HCT116 (cell line): ENCODE data around the gene TBC1D17. TPM values are rescaled to one million over a fixed set of nuclear protein-coding genes. Genes with fewer than 3 reads are reported as not detected.

Experiments used
- ATAC-seq: fragments of 200-7000 bp; cut with Tn5 transposase; 2 replicates; pipeline ENCODE4 v1.9.1; 2020; ENCODE audit warnings: mild to moderate bottlenecking, moderate library complexity
- BruUV-seq: library from RNA; stranded (reverse); fragments of 400-500 nt; replicated peaks from 2 replicates; lab custom pipeline; 2021; lab: Mats Ljungman, UMichigan
- CTCF ChIA-PET: fragments of 300-600 bp; sonication (Branson Sonifier 250); formaldehyde crosslinking; loops from one replicate; lab custom pipeline; 2021; ENCODE audit warnings: antibody characterized with exemption; lab: Charles Lee
- POLR2A ChIA-PET: fragments of 300-600, 350-600 bp; sonication (Branson Sonifier 250); formaldehyde crosslinking; loops from one replicate; lab custom pipeline; 2021; ENCODE audit warnings: antibody characterized with exemption; lab: Charles Lee
- RAD21 ChIA-PET, 2 experiments: fragments of 300-600 bp; sonication (Branson Sonifier 250); formaldehyde crosslinking; loops; one replicate each; lab custom pipeline; 2023; ENCODE audit warnings: low total read pairs in 2 of 2; ENCODE audit not compliant: uncharacterized antibody in 2 of 2, unreplicated experiment in 2 of 2, low non-redundant PET in 1 of 2; lab: Charles Lee
- DNase-seq: peaks from one replicate; pipeline ENCODE4 v3.0.0-alpha.2; 2010; ENCODE audit warnings: low read depth, low spot score
- H2AFZ ChIP-seq: fragments of 200-600 bp; shearing (Covaris generic), sonication (generic); 2 replicates; pipeline ENCODE4 v1.6.1; 2017; ENCODE audit warnings: low read depth, mixed run types, mixed read lengths, antibody characterized with exemption, low read length; ENCODE audit not compliant: poor library complexity, severe bottlenecking
- H3K27ac ChIP-seq: 2 replicates; pipeline ENCODE4 v1.5.1; 2012; ENCODE audit warnings: low read depth, low read length
- H3K27me3 ChIP-seq: fragments of 200-600 bp; sonication (generic); 2 replicates; pipeline ENCODE4 v1.6.1; 2016; ENCODE audit warnings: mixed run types, low read length, mixed read lengths; ENCODE audit not compliant: insufficient read depth
- H3K36me3 ChIP-seq, 2 experiments: fragments of 200-500 bp in 1 of 2; fragments of 200-600 bp in 1 of 2; sonication (Bioruptor generic) in 1 of 2; sonication (generic) in 1 of 2; 2 replicates each; pipeline versions ENCODE4 v1.5.1 to v1.6.1; 2014 to 2016; ENCODE audit warnings: low read length in 2 of 2, inconsistent platforms in 1 of 2, mixed read lengths in 1 of 2, mixed run types in 1 of 2; ENCODE audit not compliant: insufficient read depth in 2 of 2, control insufficient read depth in 1 of 2
- H3K4me1 ChIP-seq, 2 experiments: fragments of 200-600 bp in 1 of 2; sonication (generic) in 1 of 2; 2 replicates each; pipeline versions ENCODE4 v1.5.1 to v1.6.1; 2012 to 2017; ENCODE audit warnings: low read length in 2 of 2, inconsistent platforms in 1 of 2, mild to moderate bottlenecking in 1 of 2, mixed read lengths in 1 of 2, mixed run types in 1 of 2, moderate library complexity in 1 of 2; ENCODE audit not compliant: insufficient read depth in 2 of 2, control insufficient read depth in 1 of 2
- H3K4me2 ChIP-seq: fragments of 200-600 bp; sonication (generic); 2 replicates; pipeline ENCODE4 v1.6.1; 2017; ENCODE audit warnings: mixed run types, low read length, mixed read lengths
- H3K4me3 ChIP-seq, 2 experiments: fragments of 200-600 bp in 1 of 2; sonication (generic) in 1 of 2; replicated peaks in 1 of 2; 2 replicates each; pipeline ENCODE4 v1.5.1; 2011 to 2016; ENCODE audit warnings: low read length in 2 of 2, control low read depth in 1 of 2, low read depth in 1 of 2, mild to moderate bottlenecking in 1 of 2, mixed read lengths in 1 of 2, mixed run types in 1 of 2
- H3K79me2 ChIP-seq: fragments of 200-600 bp; sonication (generic); 2 replicates; pipeline ENCODE4 v1.6.1; 2017; ENCODE audit warnings: mild to moderate bottlenecking, mixed run types, low read length, moderate library complexity, mixed read lengths; ENCODE audit not compliant: insufficient read depth
- H3K9ac ChIP-seq: fragments of 200-600 bp; sonication (generic); 2 replicates; pipeline ENCODE4 v1.6.1; 2016; ENCODE audit warnings: low read length, mixed read lengths
- H3K9me2 ChIP-seq: fragments of 200-600 bp; sonication (generic), shearing (Covaris generic); 2 replicates; pipeline ENCODE4 v1.6.1; 2017; ENCODE audit warnings: mixed run types, mild to moderate bottlenecking, moderate library complexity; ENCODE audit not compliant: insufficient read depth
- H3K9me3 ChIP-seq, 2 experiments: fragments of 200-500 bp in 1 of 2; fragments of 200-600 bp in 1 of 2; sonication (Bioruptor generic) in 1 of 2; sonication (generic) in 1 of 2; 2 replicates each; pipeline ENCODE4 v1.6.1; 2014 to 2017; ENCODE audit warnings: low read length in 2 of 2, mixed read lengths in 2 of 2, inconsistent platforms in 1 of 2, low read depth in 1 of 2, mild to moderate bottlenecking in 1 of 2, mixed run types in 1 of 2, moderate library complexity in 1 of 2; ENCODE audit not compliant: control insufficient read depth in 1 of 2, insufficient read depth in 1 of 2
- H4K20me1 ChIP-seq: fragments of 200-600 bp; sonication (generic), shearing (Covaris generic); 2 replicates; pipeline ENCODE4 v1.6.1; 2017; ENCODE audit warnings: mixed run types, mild to moderate bottlenecking, moderate library complexity; ENCODE audit not compliant: insufficient read depth
- CTCF ChIP-seq, 3 experiments: fragments of 200-600 bp in 1 of 3; sonication (generic) in 1 of 3; IDR thresholded peaks in 2 of 3; conservative IDR thresholded peaks in 1 of 3; 2 replicates each; pipeline ENCODE4 v1.5.1; 2012 to 2017; ENCODE audit warnings: low read depth in 2 of 3, low read length in 2 of 3, antibody characterized with exemption in 1 of 3, borderline replicate concordance in 1 of 3, control low read depth in 1 of 3, mild to moderate bottlenecking in 1 of 3, mixed read lengths in 1 of 3, mixed run types in 1 of 3, moderate library complexity in 1 of 3; ENCODE audit not compliant: insufficient read depth in 1 of 3
- EGR1 ChIP-seq: IDR thresholded peaks from 2 replicates; pipeline ENCODE4 v1.6.1; 2012; ENCODE audit warnings: low read depth
- ELF1 ChIP-seq: IDR thresholded peaks from 2 replicates; pipeline ENCODE4 v1.6.1; 2012; ENCODE audit warnings: low read depth, borderline replicate concordance
- FOSL1 ChIP-seq: IDR thresholded peaks from 2 replicates; pipeline ENCODE4 v1.6.1; 2012; ENCODE audit warnings: low read depth
- POLR2AphosphoS5 ChIP-seq: IDR thresholded peaks from 2 replicates; pipeline ENCODE4 v1.6.1; 2011; ENCODE audit warnings: mild to moderate bottlenecking, low read depth, low read length, moderate library complexity
- RAD21 ChIP-seq: IDR thresholded peaks from 2 replicates; pipeline ENCODE4 v1.6.1; 2012; ENCODE audit warnings: low read depth, mild to moderate bottlenecking
- intact Hi-C: fragments of 100-400 bp; cut with micrococcal nuclease; formaldehyde crosslinking; loops from 2 replicates; pipeline ENCODE4 v1.10.0; 2022
- total RNA-seq: library from RNA; stranded (reverse); gene quantifications from one replicate; pipeline ENCODE4 v1.2.1, GENCODE V29; 2021; ENCODE audit not compliant: unreplicated experiment
- TF ChIP-seq, protein P1 (sequence below): IDR thresholded peaks from 2 replicates; pipeline ENCODE4 v1.6.1; 2012; ENCODE audit warnings: low read depth
- TF ChIP-seq, protein P2 (sequence below): IDR thresholded peaks from 2 replicates; pipeline ENCODE4 v1.6.1; 2012

TBC1D17 gene
- total RNA-seq, 1 experiment from 2014 or later, result 32.9 TPM

DNA sequence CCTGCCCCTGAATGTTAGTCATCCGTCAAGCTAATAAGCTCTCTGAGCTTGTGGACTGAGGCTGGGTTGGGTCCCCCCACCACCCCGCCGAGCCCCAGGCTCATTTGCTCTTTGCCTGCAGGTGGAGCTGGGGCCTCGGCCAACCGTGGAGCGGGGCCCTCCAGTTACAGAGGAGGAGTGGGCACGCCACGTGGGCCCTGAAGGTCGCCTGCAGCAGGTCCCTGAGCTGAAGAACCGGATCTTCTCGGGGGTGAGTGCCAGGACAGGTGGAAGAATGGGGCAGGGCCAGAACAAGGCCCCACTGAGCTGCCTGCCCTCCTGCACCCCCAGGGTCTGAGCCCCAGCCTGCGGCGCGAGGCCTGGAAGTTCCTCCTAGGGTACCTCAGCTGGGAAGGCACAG is 5.1 kb downstream of the TBC1D17 start:
- CTCF ChIA-PET, result no interaction called here
- H3K9me3 ChIP-seq, result peaks cover 0 to 6% of the 10 kb centered on the region in 2 experiments; a peak in 1 of 4 replicates
- TF ChIP-seq, protein P1, sequence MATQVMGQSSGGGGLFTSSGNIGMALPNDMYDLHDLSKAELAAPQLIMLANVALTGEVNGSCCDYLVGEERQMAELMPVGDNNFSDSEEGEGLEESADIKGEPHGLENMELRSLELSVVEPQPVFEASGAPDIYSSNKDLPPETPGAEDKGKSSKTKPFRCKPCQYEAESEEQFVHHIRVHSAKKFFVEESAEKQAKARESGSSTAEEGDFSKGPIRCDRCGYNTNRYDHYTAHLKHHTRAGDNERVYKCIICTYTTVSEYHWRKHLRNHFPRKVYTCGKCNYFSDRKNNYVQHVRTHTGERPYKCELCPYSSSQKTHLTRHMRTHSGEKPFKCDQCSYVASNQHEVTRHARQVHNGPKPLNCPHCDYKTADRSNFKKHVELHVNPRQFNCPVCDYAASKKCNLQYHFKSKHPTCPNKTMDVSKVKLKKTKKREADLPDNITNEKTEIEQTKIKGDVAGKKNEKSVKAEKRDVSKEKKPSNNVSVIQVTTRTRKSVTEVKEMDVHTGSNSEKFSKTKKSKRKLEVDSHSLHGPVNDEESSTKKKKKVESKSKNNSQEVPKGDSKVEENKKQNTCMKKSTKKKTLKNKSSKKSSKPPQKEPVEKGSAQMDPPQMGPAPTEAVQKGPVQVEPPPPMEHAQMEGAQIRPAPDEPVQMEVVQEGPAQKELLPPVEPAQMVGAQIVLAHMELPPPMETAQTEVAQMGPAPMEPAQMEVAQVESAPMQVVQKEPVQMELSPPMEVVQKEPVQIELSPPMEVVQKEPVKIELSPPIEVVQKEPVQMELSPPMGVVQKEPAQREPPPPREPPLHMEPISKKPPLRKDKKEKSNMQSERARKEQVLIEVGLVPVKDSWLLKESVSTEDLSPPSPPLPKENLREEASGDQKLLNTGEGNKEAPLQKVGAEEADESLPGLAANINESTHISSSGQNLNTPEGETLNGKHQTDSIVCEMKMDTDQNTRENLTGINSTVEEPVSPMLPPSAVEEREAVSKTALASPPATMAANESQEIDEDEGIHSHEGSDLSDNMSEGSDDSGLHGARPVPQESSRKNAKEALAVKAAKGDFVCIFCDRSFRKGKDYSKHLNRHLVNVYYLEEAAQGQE, result no peak
- TF ChIP-seq, protein P2, sequence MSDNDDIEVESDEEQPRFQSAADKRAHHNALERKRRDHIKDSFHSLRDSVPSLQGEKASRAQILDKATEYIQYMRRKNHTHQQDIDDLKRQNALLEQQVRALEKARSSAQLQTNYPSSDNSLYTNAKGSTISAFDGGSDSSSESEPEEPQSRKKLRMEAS, result no peak
- TF ChIP-seq ELF1 (no peak), CTCF (IDR thresholded peaks at IDR 0.05 in 2 of 3, conservative IDR thresholded peaks at IDR 0.05 in 1 of 3; ENCODE audit: borderline replicate concordance in 1 of 3, insufficient read depth in 1 of 3, low read depth in 2 of 3, low read length in 2 of 3) (no peak), EGR1 (no peak), POLR2AphosphoS5 (no peak), FOSL1 (no peak), RAD21 (no peak)

More for the DNA sequence above, 5.1 kb downstream of the TBC1D17 start:
- no peak overlapping the region for H3K4me2 ChIP-seq
- H3K9ac ChIP-seq, result no peak overlapping the region
- H3K79me2 ChIP-seq, result peaks cover 9% of the 10 kb centered on the region; the same call in 1 of the 2 replicates
- BruUV-seq, result no TSS peak
- no peaks in the 10 kb centered on the region for H3K27me3 ChIP-seq
- peaks cover 9 to 23% of the 10 kb centered on the region in 2 experiments for H3K4me1 ChIP-seq
- H2AFZ ChIP-seq, result no peak overlapping the region
- no peak for DNase-seq
- peaks cover 12 to 18% of the 10 kb centered on the region in 2 experiments for H3K36me3 ChIP-seq
- ChIA-PET POLR2A (no interaction called here), RAD21 (no interaction called here)
- no peak for ATAC-seq
- H3K27ac ChIP-seq, result no peak overlapping the region
- H3K9me2 ChIP-seq, result no peaks in the 10 kb centered on the region
- no peaks in the 10 kb centered on the region for H4K20me1 ChIP-seq
- intact Hi-C loops, result no loop called here
- H3K4me3 ChIP-seq, result no peak overlapping the region
